K562 (cell line): ENCODE results near the gene XCL2.
"Not testable (repeated sequence)": the region's sequence is repeated elsewhere in the genome, so short reads cannot be mapped to it uniquely, and the experiment has no call there.

Experiments used
- BMI1 ChIP-seq: fragments of 150-350 bp; IDR thresholded peaks from 2 replicates; pipeline ENCODE4 v1.6.1; 2014; ENCODE audit warnings: low read length
- EP300 ChIP-seq: IDR thresholded peaks from 2 replicates; pipeline ENCODE4 v1.6.1; 2012; ENCODE audit warnings: low read length, improper control_type of control experiment
- FOSL1 ChIP-seq: fragments of 200-800 bp; sonication (Bioruptor generic); conservative IDR thresholded peaks from 2 replicates; pipeline ENCODE4 v1.6.1; 2016; ENCODE audit warnings: missing genetic modification characterization, missing compliant biosample characterization
- MEF2A ChIP-seq: IDR thresholded peaks from 2 replicates; pipeline ENCODE4 v1.6.1; 2011; ENCODE audit warnings: low read depth, mild to moderate bottlenecking, low read length, moderate library complexity; ENCODE audit not compliant: control insufficient read depth
- SIN3A ChIP-seq, 2 experiments: fragments of 150-350 bp in 1 of 2; IDR thresholded peaks; 2 replicates each; pipeline ENCODE4 v1.6.1; 2011 to 2016; ENCODE audit warnings: borderline replicate concordance in 2 of 2, low read depth in 2 of 2, low read length in 2 of 2, mild to moderate bottlenecking in 2 of 2, moderate library complexity in 2 of 2; ENCODE audit not compliant: control insufficient read depth in 1 of 2
- SMAD3 ChIP-seq: fragments of 450-650 bp; formaldehyde crosslinking; conservative IDR thresholded peaks from 2 replicates; pipeline ENCODE4 v1.4.0; 2020; ENCODE audit warnings: mild to moderate bottlenecking
- SMARCA5 ChIP-seq: fragments of 450-650 bp; IDR thresholded peaks from 2 replicates; pipeline ENCODE4 v1.6.1; 2016
- ZNF232 ChIP-seq: sonication (generic); formaldehyde crosslinking; IDR thresholded peaks from 2 replicates; pipeline ENCODE4 v1.8.0; 2022; ENCODE audit warnings: mild to moderate bottlenecking, missing genetic modification reagents
- TF ChIP-seq, protein P1 (sequence below): sonication (generic); formaldehyde crosslinking; IDR thresholded peaks from 2 replicates; pipeline ENCODE4 v1.8.0; 2023; ENCODE audit warnings: mild to moderate bottlenecking, missing genetic modification reagents
- TF ChIP-seq, protein P2 (sequence below): IDR thresholded peaks from 2 replicates; pipeline ENCODE4 v1.6.1; 2014; ENCODE audit warnings: antibody characterized with exemption
- TF ChIP-seq, protein P3 (sequence below): sonication (generic); formaldehyde crosslinking; IDR thresholded peaks from 2 replicates; pipeline ENCODE4 v1.8.1; 2022; ENCODE audit warnings: missing genetic modification reagents
- TF ChIP-seq, protein P4 (sequence below), 2 experiments: IDR thresholded peaks; 2 replicates each; pipeline ENCODE4 v1.6.1; 2012; ENCODE audit warnings: improper control_type of control experiment in 2 of 2, low read depth in 2 of 2, low read length in 2 of 2, borderline replicate concordance in 1 of 2
- TF ChIP-seq, protein P5 (sequence below): sonication (generic); formaldehyde crosslinking; IDR thresholded peaks from 2 replicates; pipeline ENCODE4 v1.8.1; 2023; ENCODE audit warnings: mild to moderate bottlenecking, missing genetic modification reagents
- TF ChIP-seq, protein P6 (sequence below): IDR thresholded peaks from 2 replicates; pipeline ENCODE4 v1.6.1; 2011; ENCODE audit warnings: borderline replicate concordance, low read depth, mild to moderate bottlenecking, moderate library complexity, low read length; ENCODE audit not compliant: insufficient read depth, poor library complexity, severe bottlenecking

DNA sequence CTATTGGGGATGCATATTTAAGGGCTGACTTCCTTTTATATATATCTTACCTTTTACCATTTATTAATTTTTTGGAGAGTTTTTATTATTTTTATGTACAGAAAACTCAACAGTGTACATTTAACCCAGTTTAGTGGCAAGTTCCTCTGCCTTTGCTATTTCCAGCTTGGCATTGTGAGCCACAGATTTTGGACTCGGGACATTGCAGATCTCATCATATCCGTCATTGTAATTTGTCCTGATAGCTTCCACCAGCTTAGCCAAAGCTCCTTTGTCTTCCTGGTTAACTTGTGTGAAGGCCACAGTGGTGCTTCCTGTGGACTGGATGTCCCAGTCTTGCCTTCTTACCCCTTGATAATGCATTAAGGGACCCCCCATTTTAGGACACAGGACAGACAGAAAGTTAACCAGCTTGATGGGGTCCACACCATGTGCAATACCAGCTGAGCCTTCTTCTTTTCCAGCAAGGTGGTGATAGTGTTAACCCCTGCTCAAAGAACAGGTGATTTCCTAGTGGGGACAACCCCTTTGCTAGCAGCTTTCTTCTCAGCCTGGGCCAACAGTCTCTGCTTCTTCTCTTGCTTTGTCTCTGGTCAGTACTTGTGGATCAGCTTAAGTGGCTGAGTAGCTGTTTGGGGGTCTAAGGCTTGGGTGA lies 34.9 kb upstream of the XCL2 start:
- TF ChIP-seq, protein P1, sequence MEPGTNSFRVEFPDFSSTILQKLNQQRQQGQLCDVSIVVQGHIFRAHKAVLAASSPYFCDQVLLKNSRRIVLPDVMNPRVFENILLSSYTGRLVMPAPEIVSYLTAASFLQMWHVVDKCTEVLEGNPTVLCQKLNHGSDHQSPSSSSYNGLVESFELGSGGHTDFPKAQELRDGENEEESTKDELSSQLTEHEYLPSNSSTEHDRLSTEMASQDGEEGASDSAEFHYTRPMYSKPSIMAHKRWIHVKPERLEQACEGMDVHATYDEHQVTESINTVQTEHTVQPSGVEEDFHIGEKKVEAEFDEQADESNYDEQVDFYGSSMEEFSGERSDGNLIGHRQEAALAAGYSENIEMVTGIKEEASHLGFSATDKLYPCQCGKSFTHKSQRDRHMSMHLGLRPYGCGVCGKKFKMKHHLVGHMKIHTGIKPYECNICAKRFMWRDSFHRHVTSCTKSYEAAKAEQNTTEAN (CRISPR knock-in tag), result not testable (repeated sequence)
- not testable (repeated sequence) for TF ChIP-seq SMARCA5; BMI1; SMAD3 (CRISPR knock-in tag); FOSL1 (tag); SIN3A (IDR thresholded peaks at IDR 0.05; ENCODE audit: borderline replicate concordance in 2 of 2, control insufficient read depth in 1 of 2, low read depth in 2 of 2, low read length in 2 of 2); MEF2A; EP300; ZNF232 (CRISPR knock-in tag)
- TF ChIP-seq, protein P2, sequence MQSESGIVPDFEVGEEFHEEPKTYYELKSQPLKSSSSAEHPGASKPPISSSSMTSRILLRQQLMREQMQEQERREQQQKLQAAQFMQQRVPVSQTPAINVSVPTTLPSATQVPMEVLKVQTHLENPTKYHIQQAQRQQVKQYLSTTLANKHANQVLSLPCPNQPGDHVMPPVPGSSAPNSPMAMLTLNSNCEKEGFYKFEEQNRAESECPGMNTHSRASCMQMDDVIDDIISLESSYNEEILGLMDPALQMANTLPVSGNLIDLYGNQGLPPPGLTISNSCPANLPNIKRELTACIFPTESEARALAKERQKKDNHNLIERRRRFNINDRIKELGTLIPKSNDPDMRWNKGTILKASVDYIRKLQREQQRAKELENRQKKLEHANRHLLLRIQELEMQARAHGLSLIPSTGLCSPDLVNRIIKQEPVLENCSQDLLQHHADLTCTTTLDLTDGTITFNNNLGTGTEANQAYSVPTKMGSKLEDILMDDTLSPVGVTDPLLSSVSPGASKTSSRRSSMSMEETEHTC, result not testable (repeated sequence)
- TF ChIP-seq, protein P3, sequence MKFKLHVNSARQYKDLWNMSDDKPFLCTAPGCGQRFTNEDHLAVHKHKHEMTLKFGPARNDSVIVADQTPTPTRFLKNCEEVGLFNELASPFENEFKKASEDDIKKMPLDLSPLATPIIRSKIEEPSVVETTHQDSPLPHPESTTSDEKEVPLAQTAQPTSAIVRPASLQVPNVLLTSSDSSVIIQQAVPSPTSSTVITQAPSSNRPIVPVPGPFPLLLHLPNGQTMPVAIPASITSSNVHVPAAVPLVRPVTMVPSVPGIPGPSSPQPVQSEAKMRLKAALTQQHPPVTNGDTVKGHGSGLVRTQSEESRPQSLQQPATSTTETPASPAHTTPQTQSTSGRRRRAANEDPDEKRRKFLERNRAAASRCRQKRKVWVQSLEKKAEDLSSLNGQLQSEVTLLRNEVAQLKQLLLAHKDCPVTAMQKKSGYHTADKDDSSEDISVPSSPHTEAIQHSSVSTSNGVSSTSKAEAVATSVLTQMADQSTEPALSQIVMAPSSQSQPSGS, result not testable (repeated sequence)
- TF ChIP-seq, protein P4, sequence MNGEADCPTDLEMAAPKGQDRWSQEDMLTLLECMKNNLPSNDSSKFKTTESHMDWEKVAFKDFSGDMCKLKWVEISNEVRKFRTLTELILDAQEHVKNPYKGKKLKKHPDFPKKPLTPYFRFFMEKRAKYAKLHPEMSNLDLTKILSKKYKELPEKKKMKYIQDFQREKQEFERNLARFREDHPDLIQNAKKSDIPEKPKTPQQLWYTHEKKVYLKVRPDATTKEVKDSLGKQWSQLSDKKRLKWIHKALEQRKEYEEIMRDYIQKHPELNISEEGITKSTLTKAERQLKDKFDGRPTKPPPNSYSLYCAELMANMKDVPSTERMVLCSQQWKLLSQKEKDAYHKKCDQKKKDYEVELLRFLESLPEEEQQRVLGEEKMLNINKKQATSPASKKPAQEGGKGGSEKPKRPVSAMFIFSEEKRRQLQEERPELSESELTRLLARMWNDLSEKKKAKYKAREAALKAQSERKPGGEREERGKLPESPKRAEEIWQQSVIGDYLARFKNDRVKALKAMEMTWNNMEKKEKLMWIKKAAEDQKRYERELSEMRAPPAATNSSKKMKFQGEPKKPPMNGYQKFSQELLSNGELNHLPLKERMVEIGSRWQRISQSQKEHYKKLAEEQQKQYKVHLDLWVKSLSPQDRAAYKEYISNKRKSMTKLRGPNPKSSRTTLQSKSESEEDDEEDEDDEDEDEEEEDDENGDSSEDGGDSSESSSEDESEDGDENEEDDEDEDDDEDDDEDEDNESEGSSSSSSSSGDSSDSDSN (IDR thresholded peaks at IDR 0.05; ENCODE audit: borderline replicate concordance in 1 of 2, low read depth in 2 of 2, low read length in 2 of 2), result not testable (repeated sequence)
- TF ChIP-seq, protein P5, sequence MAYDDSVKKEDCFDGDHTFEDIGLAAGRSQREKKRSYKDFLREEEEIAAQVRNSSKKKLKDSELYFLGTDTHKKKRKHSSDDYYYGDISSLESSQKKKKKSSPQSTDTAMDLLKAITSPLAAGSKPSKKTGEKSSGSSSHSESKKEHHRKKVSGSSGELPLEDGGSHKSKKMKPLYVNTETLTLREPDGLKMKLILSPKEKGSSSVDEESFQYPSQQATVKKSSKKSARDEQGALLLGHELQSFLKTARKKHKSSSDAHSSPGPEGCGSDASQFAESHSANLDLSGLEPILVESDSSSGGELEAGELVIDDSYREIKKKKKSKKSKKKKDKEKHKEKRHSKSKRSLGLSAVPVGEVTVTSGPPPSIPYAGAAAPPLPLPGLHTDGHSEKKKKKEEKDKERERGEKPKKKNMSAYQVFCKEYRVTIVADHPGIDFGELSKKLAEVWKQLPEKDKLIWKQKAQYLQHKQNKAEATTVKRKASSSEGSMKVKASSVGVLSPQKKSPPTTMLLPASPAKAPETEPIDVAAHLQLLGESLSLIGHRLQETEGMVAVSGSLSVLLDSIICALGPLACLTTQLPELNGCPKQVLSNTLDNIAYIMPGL (CRISPR knock-in tag), result not testable (repeated sequence)
- TF ChIP-seq, protein P6, sequence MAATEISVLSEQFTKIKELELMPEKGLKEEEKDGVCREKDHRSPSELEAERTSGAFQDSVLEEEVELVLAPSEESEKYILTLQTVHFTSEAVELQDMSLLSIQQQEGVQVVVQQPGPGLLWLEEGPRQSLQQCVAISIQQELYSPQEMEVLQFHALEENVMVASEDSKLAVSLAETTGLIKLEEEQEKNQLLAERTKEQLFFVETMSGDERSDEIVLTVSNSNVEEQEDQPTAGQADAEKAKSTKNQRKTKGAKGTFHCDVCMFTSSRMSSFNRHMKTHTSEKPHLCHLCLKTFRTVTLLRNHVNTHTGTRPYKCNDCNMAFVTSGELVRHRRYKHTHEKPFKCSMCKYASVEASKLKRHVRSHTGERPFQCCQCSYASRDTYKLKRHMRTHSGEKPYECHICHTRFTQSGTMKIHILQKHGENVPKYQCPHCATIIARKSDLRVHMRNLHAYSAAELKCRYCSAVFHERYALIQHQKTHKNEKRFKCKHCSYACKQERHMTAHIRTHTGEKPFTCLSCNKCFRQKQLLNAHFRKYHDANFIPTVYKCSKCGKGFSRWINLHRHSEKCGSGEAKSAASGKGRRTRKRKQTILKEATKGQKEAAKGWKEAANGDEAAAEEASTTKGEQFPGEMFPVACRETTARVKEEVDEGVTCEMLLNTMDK, result not testable (repeated sequence)
